Activated CD8-positive, alpha-beta memory T cell treated with anti-CD3 and anti-CD28 coated beads for 36 hours (primary cell): ENCODE results near the gene SPINK5. TPM values are rescaled to one million over a fixed set of nuclear protein-coding genes. Genes with fewer than 3 reads are reported as not detected.

ENCODE experiments used
- CTCF ChIA-PET: fragments of 350-600 bp; sonication (Branson Sonifier 250); formaldehyde crosslinking; loops from one replicate; lab custom pipeline; 2021; ENCODE audit warnings: antibody characterized with exemption; lab: Charles Lee
- POLR2A ChIA-PET: fragments of 350-600 bp; sonication (Branson Sonifier 250); formaldehyde crosslinking; loops from one replicate; lab custom pipeline; 2021; ENCODE audit warnings: antibody characterized with exemption; lab: Charles Lee
- total RNA-seq, 2 experiments: library from RNA; stranded (reverse); gene quantifications; one replicate each; pipeline ENCODE4 v1.2.3, GENCODE V29; 2021

SPINK5 gene
- total RNA-seq, 2 experiments from 2014 or later = not detected

DNA sequence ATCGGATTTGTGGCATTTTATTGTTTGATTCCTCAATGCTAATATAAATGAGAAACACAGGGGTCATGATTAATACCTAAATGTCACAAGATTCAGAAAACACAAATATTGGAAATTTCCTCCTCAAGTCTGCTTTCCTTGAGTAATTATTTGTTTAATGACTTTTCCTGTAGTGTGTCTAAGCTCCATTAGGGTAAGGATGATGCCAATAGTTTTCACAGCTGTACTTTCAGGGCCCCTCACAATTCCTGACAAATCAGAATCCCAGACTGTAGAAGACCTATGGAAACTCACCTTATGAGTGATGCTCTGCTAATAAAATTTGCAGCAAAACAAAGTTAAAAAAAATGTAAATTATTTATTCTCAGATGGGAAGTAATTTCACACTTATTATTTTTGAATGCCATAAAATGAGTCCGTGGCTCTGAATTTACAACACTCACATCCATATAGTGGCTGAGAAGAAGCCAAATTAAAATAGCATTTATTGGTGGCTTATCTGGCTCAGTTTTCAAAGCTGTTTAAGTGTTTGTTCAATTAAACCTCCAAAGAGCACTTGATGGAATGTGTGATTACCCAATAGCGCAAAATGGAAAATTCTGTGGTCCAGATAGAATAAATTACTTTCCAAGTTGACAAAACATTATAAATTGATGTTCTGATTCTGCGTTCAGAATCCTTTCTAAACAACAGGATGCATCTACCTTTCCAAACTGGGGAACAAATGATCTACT lies 102.9 kb downstream of the SPINK5 start:
- ChIA-PET POLR2A (no interaction called here), CTCF (no interaction called here)

DNA sequence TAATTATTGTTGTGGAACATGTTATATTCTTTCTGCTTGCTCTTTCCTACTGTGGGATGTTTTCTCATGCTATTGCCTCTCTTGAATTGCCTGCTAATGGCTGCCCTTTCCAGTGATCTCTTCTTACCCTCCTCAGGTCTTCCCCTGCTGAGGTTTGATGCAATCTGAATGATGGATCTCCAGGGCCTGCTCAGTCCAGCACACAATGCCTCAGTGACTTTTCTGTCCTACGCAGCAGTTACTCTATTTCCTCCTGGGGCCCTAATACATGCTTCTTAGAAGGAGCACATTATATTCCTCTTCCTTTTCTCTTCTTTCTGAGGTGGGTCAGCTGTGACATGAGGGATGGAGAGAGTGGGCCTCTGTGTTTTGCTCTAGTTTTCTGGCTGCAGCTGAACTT lies 104.5 kb downstream of the SPINK5 start, which contains the start of gene SPINK14:
Gene SPINK14, plus strand, starts transcription at position 301 of the 400 bp plus-strand sequence. CDS start 1,187 bp downstream, outside the sequence.
- ChIA-PET POLR2A (no interaction called here), CTCF (no interaction called here)

DNA sequence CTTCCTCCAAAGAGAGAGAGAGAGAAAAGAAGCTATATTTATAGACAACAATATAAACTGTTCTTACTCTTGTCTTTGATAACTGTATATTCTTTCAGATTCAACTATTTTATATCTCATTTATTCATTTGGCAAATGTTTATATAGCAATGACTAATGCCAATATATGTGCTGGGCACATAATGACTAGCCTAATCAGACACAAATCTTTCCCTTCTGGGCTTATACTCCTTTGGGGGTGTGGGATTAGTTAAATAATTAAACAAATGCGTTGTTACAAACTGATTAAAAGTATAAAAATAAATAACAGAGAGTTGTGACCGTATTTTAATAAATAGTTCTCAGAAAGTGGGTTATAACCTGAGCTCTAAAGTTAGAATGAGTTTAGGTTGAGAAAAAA lies 108.6 kb downstream of the SPINK5 start:
- POLR2A ChIA-PET = no interaction called here
- CTCF ChIA-PET = no interaction called here

- POLR2A ChIA-PET = no interaction called here
- CTCF ChIA-PET = no interaction called here
These were observed 112.7 kb downstream of the SPINK5 start for GRCh38 chr5:148176480-148176879.

DNA sequence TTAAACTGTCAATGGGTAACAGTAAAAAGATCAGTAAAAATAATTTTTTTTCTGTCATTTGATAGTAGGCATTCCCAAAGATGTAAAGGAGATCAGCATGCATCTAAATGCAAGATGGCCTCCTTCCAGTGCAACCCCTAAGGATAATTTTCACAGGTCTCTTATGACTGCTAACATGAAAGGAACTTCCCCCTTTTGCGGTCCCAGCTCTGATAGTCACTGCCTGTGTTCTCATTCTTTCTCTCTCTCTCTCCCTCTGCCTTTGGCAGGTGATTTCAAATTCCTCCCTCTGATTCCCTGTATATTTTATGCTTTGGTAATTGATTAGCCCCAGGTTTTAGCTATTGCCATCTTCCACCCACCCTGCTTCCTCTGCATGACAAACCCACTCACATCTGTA lies 113.4 kb downstream of the SPINK5 start:
- CTCF ChIA-PET = no interaction called here
- POLR2A ChIA-PET = no interaction called here

DNA sequence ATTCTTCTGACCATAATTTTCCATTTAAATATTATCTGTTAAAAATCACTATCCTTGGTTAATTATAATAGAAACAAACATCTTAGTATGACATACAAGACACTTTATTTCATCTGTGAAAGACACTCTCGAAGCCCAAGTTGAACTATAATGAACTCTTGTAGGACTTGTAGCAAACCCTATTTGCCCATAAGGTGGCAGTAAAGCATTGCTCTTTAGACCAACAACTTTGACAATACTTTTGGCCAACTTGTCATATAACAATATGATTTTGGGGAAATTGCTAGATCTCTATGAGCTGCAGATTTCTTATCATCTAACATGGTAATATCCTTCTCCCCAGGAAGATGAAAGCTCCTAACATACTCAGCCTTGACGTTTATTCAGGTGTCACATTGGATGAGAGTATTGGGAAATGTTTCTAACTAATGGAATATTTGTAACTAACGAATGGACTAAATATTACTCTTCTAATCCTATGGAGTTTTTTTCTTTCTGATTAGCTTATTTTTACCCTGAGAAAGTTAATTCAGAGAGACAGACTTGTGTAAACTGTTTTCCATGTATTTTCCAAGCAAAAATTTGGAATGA lies 115.5 kb downstream of the SPINK5 start:
- POLR2A ChIA-PET = no interaction called here
- CTCF ChIA-PET = interaction anchor here (0.7 to 2.3 kb wide), 4 partner anchors 196 to 551 kb away, joined by 3 to 9 read pairs (median 4); partner anchors contain the start of gene FBXO38

- ChIA-PET CTCF (interaction anchor here (0.9 to 1.2 kb wide), 2 partner anchors 297 to 545 kb away, joined by 3 to 4 read pairs; no protein-coding TSS in a partner anchor), POLR2A (no interaction called here)
These were observed 122.6 kb downstream of the SPINK5 start for GRCh38 chr5:148186248-148187003.

Other genes starting within 250 kb of the SPINK5 start
- not detected for gene SPINK1, start 232.3 kb upstream of the SPINK5 start, total RNA-seq
- not detected for gene SCGB3A2, start 185.3 kb upstream of the SPINK5 start, total RNA-seq
- not detected for gene C5orf46, start 157.4 kb upstream of the SPINK5 start, total RNA-seq
- not detected for gene SPINK14, start 104.6 kb downstream of the SPINK5 start, total RNA-seq
- gene SPINK6, start 139.1 kb downstream of the SPINK5 start, total RNA-seq = not detected
- not detected for gene MARCOL, start 174.5 kb downstream of the SPINK5 start, total RNA-seq
- gene SPINK13, start 204.8 kb downstream of the SPINK5 start, total RNA-seq = not detected
- not detected for gene SPINK7, start 248.4 kb downstream of the SPINK5 start, total RNA-seq